ENCODE data around the gene NOD2. TPM values are rescaled to one million over a fixed set of nuclear protein-coding genes. Genes with fewer than 3 reads are reported as not detected.

NOD2 gene
- total RNA-seq, 1 experiment from 2014 or later = 0.11 TPM

DNA sequence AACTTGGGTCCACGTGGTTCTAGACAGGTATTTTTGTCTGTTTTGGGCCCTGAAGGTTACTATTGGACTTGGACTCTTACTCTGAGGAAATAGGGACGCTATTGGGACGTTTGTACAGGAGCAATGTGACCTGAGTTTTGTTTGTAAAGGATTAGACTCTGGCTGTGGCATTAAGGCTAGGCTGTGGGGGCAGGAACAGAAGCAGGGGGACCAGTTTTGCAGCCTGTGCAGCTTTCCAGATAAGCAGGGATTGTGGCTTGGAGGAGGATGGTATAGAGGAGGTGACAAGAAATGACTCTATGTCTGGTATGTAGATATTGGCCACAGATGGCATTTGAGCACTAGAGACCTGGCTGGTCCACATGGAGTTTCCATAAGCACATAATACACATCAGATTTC, 12.8 kb downstream of the NOD2 start:
- DNase-seq (ENCODE audit: low spot score) = no peak
- Mint-ChIP-seq H3K4me3 (no peak overlapping the region), H3K27ac (no peak overlapping the region), H3K36me3 (peaks cover 18% of the 10 kb centered on the region), H3K27me3 (ENCODE audit: low read depth) (peaks cover 6% of the 10 kb centered on the region), H3K4me1 (peaks cover 3% of the 10 kb centered on the region; the same call in 1 of the 2 replicates), H3K9me3 (peaks cover 23% of the 10 kb centered on the region)
- ChIA-PET POLR2A (no interaction called here), CTCF (no interaction called here)
- TF ChIP-seq FOXP1 (CRISPR knock-in tag; IDR thresholded peaks at IDR 0.05; ENCODE audit: borderline replicate concordance) = no peak
- no peak for TF ChIP-seq MAX (CRISPR knock-in tag; IDR thresholded peaks at IDR 0.05)
- no peak for TF ChIP-seq NFYB (CRISPR knock-in tag; conservative IDR thresholded peaks at IDR 0.05; ENCODE audit: low read depth)
- TF ChIP-seq ETV6 (CRISPR knock-in tag; IDR thresholded peaks at IDR 0.05) = no peak
- TF ChIP-seq SMAD3 (CRISPR knock-in tag; IDR thresholded peaks at IDR 0.05; ENCODE audit: borderline replicate concordance) = no peak
- TF ChIP-seq SOX15 (CRISPR knock-in tag; IDR thresholded peaks at IDR 0.05) = no peak
- TF ChIP-seq, protein P1, sequence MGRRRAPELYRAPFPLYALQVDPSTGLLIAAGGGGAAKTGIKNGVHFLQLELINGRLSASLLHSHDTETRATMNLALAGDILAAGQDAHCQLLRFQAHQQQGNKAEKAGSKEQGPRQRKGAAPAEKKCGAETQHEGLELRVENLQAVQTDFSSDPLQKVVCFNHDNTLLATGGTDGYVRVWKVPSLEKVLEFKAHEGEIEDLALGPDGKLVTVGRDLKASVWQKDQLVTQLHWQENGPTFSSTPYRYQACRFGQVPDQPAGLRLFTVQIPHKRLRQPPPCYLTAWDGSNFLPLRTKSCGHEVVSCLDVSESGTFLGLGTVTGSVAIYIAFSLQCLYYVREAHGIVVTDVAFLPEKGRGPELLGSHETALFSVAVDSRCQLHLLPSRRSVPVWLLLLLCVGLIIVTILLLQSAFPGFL (CRISPR knock-in tag; IDR thresholded peaks at IDR 0.05; ENCODE audit: borderline replicate concordance) = no peak
- TF ChIP-seq, protein P2, sequence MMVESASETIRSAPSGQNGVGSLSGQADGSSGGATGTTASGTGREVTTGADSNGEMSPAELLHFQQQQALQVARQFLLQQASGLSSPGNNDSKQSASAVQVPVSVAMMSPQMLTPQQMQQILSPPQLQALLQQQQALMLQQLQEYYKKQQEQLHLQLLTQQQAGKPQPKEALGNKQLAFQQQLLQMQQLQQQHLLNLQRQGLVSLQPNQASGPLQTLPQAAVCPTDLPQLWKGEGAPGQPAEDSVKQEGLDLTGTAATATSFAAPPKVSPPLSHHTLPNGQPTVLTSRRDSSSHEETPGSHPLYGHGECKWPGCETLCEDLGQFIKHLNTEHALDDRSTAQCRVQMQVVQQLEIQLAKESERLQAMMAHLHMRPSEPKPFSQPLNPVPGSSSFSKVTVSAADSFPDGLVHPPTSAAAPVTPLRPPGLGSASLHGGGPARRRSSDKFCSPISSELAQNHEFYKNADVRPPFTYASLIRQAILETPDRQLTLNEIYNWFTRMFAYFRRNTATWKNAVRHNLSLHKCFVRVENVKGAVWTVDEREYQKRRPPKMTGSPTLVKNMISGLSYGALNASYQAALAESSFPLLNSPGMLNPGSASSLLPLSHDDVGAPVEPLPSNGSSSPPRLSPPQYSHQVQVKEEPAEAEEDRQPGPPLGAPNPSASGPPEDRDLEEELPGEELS (CRISPR knock-in tag; IDR thresholded peaks at IDR 0.05) = no peak
- no peak for TF ChIP-seq IRF1 (CRISPR knock-in tag; IDR thresholded peaks at IDR 0.05)
- no peak for TF ChIP-seq ZSCAN18 (CRISPR knock-in tag; IDR thresholded peaks at IDR 0.05)
- no peak for TF ChIP-seq ZNF219 (CRISPR knock-in tag; IDR thresholded peaks at IDR 0.05; ENCODE audit: borderline replicate concordance)
- TF ChIP-seq, protein P3, sequence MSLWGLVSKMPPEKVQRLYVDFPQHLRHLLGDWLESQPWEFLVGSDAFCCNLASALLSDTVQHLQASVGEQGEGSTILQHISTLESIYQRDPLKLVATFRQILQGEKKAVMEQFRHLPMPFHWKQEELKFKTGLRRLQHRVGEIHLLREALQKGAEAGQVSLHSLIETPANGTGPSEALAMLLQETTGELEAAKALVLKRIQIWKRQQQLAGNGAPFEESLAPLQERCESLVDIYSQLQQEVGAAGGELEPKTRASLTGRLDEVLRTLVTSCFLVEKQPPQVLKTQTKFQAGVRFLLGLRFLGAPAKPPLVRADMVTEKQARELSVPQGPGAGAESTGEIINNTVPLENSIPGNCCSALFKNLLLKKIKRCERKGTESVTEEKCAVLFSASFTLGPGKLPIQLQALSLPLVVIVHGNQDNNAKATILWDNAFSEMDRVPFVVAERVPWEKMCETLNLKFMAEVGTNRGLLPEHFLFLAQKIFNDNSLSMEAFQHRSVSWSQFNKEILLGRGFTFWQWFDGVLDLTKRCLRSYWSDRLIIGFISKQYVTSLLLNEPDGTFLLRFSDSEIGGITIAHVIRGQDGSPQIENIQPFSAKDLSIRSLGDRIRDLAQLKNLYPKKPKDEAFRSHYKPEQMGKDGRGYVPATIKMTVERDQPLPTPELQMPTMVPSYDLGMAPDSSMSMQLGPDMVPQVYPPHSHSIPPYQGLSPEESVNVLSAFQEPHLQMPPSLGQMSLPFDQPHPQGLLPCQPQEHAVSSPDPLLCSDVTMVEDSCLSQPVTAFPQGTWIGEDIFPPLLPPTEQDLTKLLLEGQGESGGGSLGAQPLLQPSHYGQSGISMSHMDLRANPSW (CRISPR knock-in tag; conservative IDR thresholded peaks at IDR 0.05; ENCODE audit: low read depth) = no peak
- no peak for TF ChIP-seq ZNF423 (CRISPR knock-in tag; IDR thresholded peaks at IDR 0.05)
- TF ChIP-seq ZNF263 (CRISPR knock-in tag; IDR thresholded peaks at IDR 0.05; ENCODE audit: low read depth) = no peak
- TF ChIP-seq, protein P4, sequence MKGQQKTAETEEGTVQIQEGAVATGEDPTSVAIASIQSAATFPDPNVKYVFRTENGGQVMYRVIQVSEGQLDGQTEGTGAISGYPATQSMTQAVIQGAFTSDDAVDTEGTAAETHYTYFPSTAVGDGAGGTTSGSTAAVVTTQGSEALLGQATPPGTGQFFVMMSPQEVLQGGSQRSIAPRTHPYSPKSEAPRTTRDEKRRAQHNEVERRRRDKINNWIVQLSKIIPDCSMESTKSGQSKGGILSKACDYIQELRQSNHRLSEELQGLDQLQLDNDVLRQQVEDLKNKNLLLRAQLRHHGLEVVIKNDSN (CRISPR knock-in tag; IDR thresholded peaks at IDR 0.05) = no peak
- no peak for TF ChIP-seq GRHL2 (CRISPR knock-in tag; IDR thresholded peaks at IDR 0.05; ENCODE audit: insufficient replicate concordance, severe bottlenecking)
- no peak for TF ChIP-seq RELA (CRISPR knock-in tag; IDR thresholded peaks at IDR 0.05; ENCODE audit: borderline replicate concordance)
- no peak for TF ChIP-seq HMGA2 (CRISPR knock-in tag; IDR thresholded peaks at IDR 0.05)
- no peak for TF ChIP-seq ZNF138 (CRISPR knock-in tag; conservative IDR thresholded peaks at IDR 0.05)
- no peak for TF ChIP-seq NR1H2 (CRISPR knock-in tag; IDR thresholded peaks at IDR 0.05)
- no peak for ATAC-seq
